HepG2 (cell line): ENCODE measurements around the gene KLF6. TPM values are rescaled to one million over a fixed set of nuclear protein-coding genes. Genes with fewer than 3 reads are reported as not detected.

Experiments used
- AGO1 ChIP-seq: fragments of 200-400 bp; formaldehyde crosslinking; IDR thresholded peaks from 2 replicates; pipeline ENCODE4 v1.6.1; 2017; ENCODE audit warnings: mild to moderate bottlenecking, low read depth, low read length, moderate library complexity; ENCODE audit not compliant: poor library complexity, severe bottlenecking
- ARNT2 ChIP-seq: sonication (generic); formaldehyde crosslinking; IDR thresholded peaks from 2 replicates; pipeline ENCODE4 v1.8.0; 2022; ENCODE audit warnings: mild to moderate bottlenecking, low read depth, missing genetic modification reagents, moderate library complexity
- ELF4 ChIP-seq: sonication (generic); formaldehyde crosslinking; IDR thresholded peaks from 2 replicates; pipeline ENCODE4 v1.5.0; 2020; ENCODE audit warnings: missing genetic modification reagents, mild to moderate bottlenecking, moderate library complexity, borderline replicate concordance
- FOXA1 ChIP-seq, 2 experiments: fragments of 450-650 bp in 1 of 2; sonication (generic) in 1 of 2; formaldehyde crosslinking in 1 of 2; IDR thresholded peaks; 2 replicates each; pipeline versions ENCODE4 v1.4.0 to v1.6.1; 2016 to 2020; ENCODE audit warnings: missing genetic modification reagents in 1 of 2
- HIVEP1 ChIP-seq: sonication (generic); formaldehyde crosslinking; IDR thresholded peaks from 2 replicates; pipeline ENCODE4 v1.4.0; 2020; ENCODE audit warnings: mild to moderate bottlenecking, missing genetic modification reagents
- IRF9 ChIP-seq: sonication (generic); formaldehyde crosslinking; IDR thresholded peaks from 2 replicates; pipeline ENCODE4 v1.8.0; 2022; ENCODE audit warnings: missing genetic modification reagents, mild to moderate bottlenecking, borderline replicate concordance
- ISX ChIP-seq: sonication (generic); formaldehyde crosslinking; conservative IDR thresholded peaks from 2 replicates; pipeline ENCODE4 v1.5.0; 2020; ENCODE audit warnings: missing genetic modification reagents
- KDM5B ChIP-seq: sonication (generic); formaldehyde crosslinking; IDR thresholded peaks from 2 replicates; pipeline ENCODE4 v1.4.0; 2020; ENCODE audit warnings: missing genetic modification reagents, mild to moderate bottlenecking, borderline replicate concordance
- LRRFIP1 ChIP-seq: sonication (generic); formaldehyde crosslinking; conservative IDR thresholded peaks from 2 replicates; pipeline ENCODE4 v1.4.0; 2020; ENCODE audit warnings: missing genetic modification reagents
- MAFF ChIP-seq: IDR thresholded peaks from 2 replicates; pipeline ENCODE4 v1.6.1; 2011; ENCODE audit warnings: low read depth, low read length, improper control_type of control experiment
- MED1 ChIP-seq: sonication (generic); formaldehyde crosslinking; IDR thresholded peaks from 2 replicates; pipeline ENCODE4 v1.4.0; 2020; ENCODE audit warnings: missing genetic modification reagents
- MIXL1 ChIP-seq: IDR thresholded peaks from 2 replicates; pipeline ENCODE4 v1.6.1; 2016
- NFE2L1 ChIP-seq: sonication (generic); formaldehyde crosslinking; IDR thresholded peaks from 2 replicates; pipeline ENCODE4 v1.4.0; 2020; ENCODE audit warnings: missing genetic modification reagents, mild to moderate bottlenecking, borderline replicate concordance
- NFRKB ChIP-seq: fragments of 450-650 bp; IDR thresholded peaks from 2 replicates; pipeline ENCODE4 v1.6.1; 2017
- PAX8 ChIP-seq: sonication (generic); formaldehyde crosslinking; IDR thresholded peaks from 2 replicates; pipeline ENCODE4 v1.8.0; 2022; ENCODE audit warnings: mild to moderate bottlenecking, missing genetic modification reagents, borderline replicate concordance
- PLRG1 ChIP-seq: fragments of 450-650 bp; conservative IDR thresholded peaks from 2 replicates; pipeline ENCODE4 v1.6.1; 2016
- RBM39 ChIP-seq: fragments of 200-400 bp; formaldehyde crosslinking; IDR thresholded peaks from one replicate; pipeline ENCODE4 v1.6.1; 2018; ENCODE audit warnings: antibody characterized with exemption, mild to moderate bottlenecking, low read depth, low read length; ENCODE audit not compliant: poor library complexity, severe bottlenecking
- REPIN1 ChIP-seq: sonication (generic); formaldehyde crosslinking; IDR thresholded peaks from 2 replicates; pipeline ENCODE4 v1.8.0; 2022; ENCODE audit warnings: missing genetic modification reagents, low read depth, mild to moderate bottlenecking, borderline replicate concordance
- SNAI1 ChIP-seq: sonication (generic); formaldehyde crosslinking; IDR thresholded peaks from 2 replicates; pipeline ENCODE4 v1.5.0; 2020; ENCODE audit warnings: mild to moderate bottlenecking, missing genetic modification reagents, borderline replicate concordance
- THAP11 ChIP-seq: IDR thresholded peaks from 2 replicates; pipeline ENCODE4 v1.6.1; 2016; ENCODE audit warnings: missing biosample characterization, missing genetic modification reagents
- TRAFD1 ChIP-seq: sonication (generic); formaldehyde crosslinking; IDR thresholded peaks from 2 replicates; pipeline ENCODE4 v1.5.1; 2020; ENCODE audit warnings: missing genetic modification reagents, mild to moderate bottlenecking, borderline replicate concordance
- ZFP37 ChIP-seq: sonication (generic); formaldehyde crosslinking; IDR thresholded peaks from 2 replicates; pipeline ENCODE4 v1.4.0; 2020; ENCODE audit warnings: missing genetic modification reagents, borderline replicate concordance
- ZNF136 ChIP-seq: sonication (generic); formaldehyde crosslinking; IDR thresholded peaks from 2 replicates; pipeline ENCODE4 v1.8.1; 2022; ENCODE audit warnings: low read depth, mild to moderate bottlenecking, moderate library complexity, missing genetic modification reagents
- ZNF138 ChIP-seq: sonication (generic); formaldehyde crosslinking; IDR thresholded peaks from 2 replicates; pipeline ENCODE4 v1.5.0; 2020; ENCODE audit warnings: mild to moderate bottlenecking, low read depth, missing genetic modification reagents
- ZNF30 ChIP-seq: sonication (generic); formaldehyde crosslinking; IDR thresholded peaks from 2 replicates; pipeline ENCODE4 v1.5.0; 2020; ENCODE audit warnings: mild to moderate bottlenecking, missing genetic modification reagents
- ZNF549 ChIP-seq: sonication (generic); formaldehyde crosslinking; IDR thresholded peaks from 2 replicates; pipeline ENCODE4 v1.5.0; 2020; ENCODE audit warnings: missing genetic modification reagents
- ZNF816 ChIP-seq: sonication (generic); formaldehyde crosslinking; IDR thresholded peaks from 2 replicates; pipeline ENCODE4 v1.8.0; 2022; ENCODE audit warnings: missing genetic modification reagents, mild to moderate bottlenecking, borderline replicate concordance
- ZSCAN9 ChIP-seq: IDR thresholded peaks from 2 replicates; pipeline ENCODE4 v1.6.1; 2016; ENCODE audit warnings: borderline replicate concordance
- polyA plus RNA-seq, 8 experiments: library from polyadenylated mRNA; depleted of rRNA in 3 of 8; stranded (reverse) in 7 of 8; unstranded in 1 of 8; fragments of >200 nt; fragmentation: Illumina TruSeq in 4 of 8; extraction: Trizol in 4 of 8; gene quantifications; 2 replicates each; pipeline versions ENCODE4 v1.2.1 to v1.2.3, GENCODE V29; 2011 to 2016; ENCODE audit warnings: low read depth in 4 of 8, missing spikeins in 1 of 8, mixed read lengths in 1 of 8; ENCODE audit not compliant: insufficient read depth in 1 of 8
- total RNA-seq, 5 experiments: library from RNA; depleted of rRNA; stranded (reverse); fragments of >200 nt; fragmentation: Illumina TruSeq; extraction: Trizol; gene quantifications; 2 replicates each; pipeline ENCODE4 v1.2.3, GENCODE V29; 2016; ENCODE audit warnings: low read depth in 1 of 5

Gene KLF6
- total and polyA plus RNA-seq, 2 of the 13 experiments (the other 11 are each of a cell fraction or from before 2014, with no cell fraction given) = 27.0 to 71.9 TPM

GRCh38 chr10:3747984-3748383 lies 37.0 kb downstream of the KLF6 start (continued):
- TF ChIP-seq ARNT2 (CRISPR knock-in tag) = no peak
- no peak for TF ChIP-seq NFE2L1 (CRISPR knock-in tag)
- 0 out of 2 replicates have a peak, but pooled peaks have one; percentile 30 for TF ChIP-seq THAP11 (CRISPR knock-in tag)
- TF ChIP-seq KDM5B (CRISPR knock-in tag) = no peak
- no peak for TF ChIP-seq HIVEP1
- TF ChIP-seq ZNF138 (CRISPR knock-in tag) = no peak
- TF ChIP-seq ZNF136 (CRISPR knock-in tag) = no peak
- TF ChIP-seq NFRKB = no peak
- no peak for TF ChIP-seq ISX (CRISPR knock-in tag)
- TF ChIP-seq FOXA1 (IDR thresholded peaks at IDR 0.05) = no peak
- peak; percentile 58; the same call in 1 of the 2 replicates for TF ChIP-seq FOXA1 (CRISPR knock-in tag; IDR thresholded peaks at IDR 0.05)
- TF ChIP-seq AGO1 = no peak
- no peak for TF ChIP-seq MIXL1 (CRISPR knock-in tag)
- no peak for TF ChIP-seq LRRFIP1
- no peak for TF ChIP-seq ZSCAN9 (CRISPR knock-in tag)
- no peak; the same call in 1 of the 2 replicates for TF ChIP-seq ZFP37 (CRISPR knock-in tag)
- TF ChIP-seq IRF9 (CRISPR knock-in tag) = no peak
- no peak for TF ChIP-seq ELF4
- TF ChIP-seq MAFF = no peak
- no peak for TF ChIP-seq ZNF549
- no peak for TF ChIP-seq RBM39
- TF ChIP-seq SNAI1 = no peak
- no peak for TF ChIP-seq TRAFD1 (CRISPR knock-in tag)
- no peak for TF ChIP-seq ZNF816 (CRISPR knock-in tag)
- no peak for TF ChIP-seq PLRG1
- TF ChIP-seq REPIN1 (CRISPR knock-in tag) = no peak
- TF ChIP-seq MED1 = peak; percentile 93
- TF ChIP-seq PAX8 (CRISPR knock-in tag) = no peak
- no peak for TF ChIP-seq ZNF30 (CRISPR knock-in tag)
